Measurements from ENCODE around the gene LY6G5C. TPM values are rescaled to one million over a fixed set of nuclear protein-coding genes. Genes with fewer than 3 reads are reported as not detected.

The LY6G5C gene
- 0.75 to 2.1 TPM (median 1.5 TPM) in 5 replicates for total RNA-seq (2022; extraction: Qiagen RNA extraction)

GRCh38 chr6:31680226-31681134, at the start of gene LY6G5C:
Gene LY6G5C (minus strand): TSS chr6:31681067. CDS start chr6:31680373, 694 bp downstream.

GRCh38 chr6:31728767-31729514, 48.1 kb upstream of the LY6G5C start, which contains the start of gene DDAH2:
Gene DDAH2 (minus strand): TSS chr6:31729299. CDS start chr6:31729161, 138 bp downstream.

GRCh38 chr6:31723245-31723979, 42.5 kb upstream of the LY6G5C start, which contains the start of gene MPIG6B:
Gene MPIG6B (plus strand): TSS chr6:31723373. CDS start chr6:31723384, 11 bp downstream.

GRCh38 chr6:31721351-31722020, 40.6 kb upstream of the LY6G5C start, which contains the start of gene LY6G6C:
Gene LY6G6C (minus strand): TSS chr6:31721746. CDS start chr6:31721679, 67 bp downstream.

GRCh38 chr6:31715022-31715958, 34.4 kb upstream of the LY6G5C start, which contains the start of gene LY6G6D:
Gene LY6G6D (plus strand): TSS chr6:31715348. CDS start chr6:31715356, 8 bp downstream.

GRCh38 chr6:31706599-31706998, 25.7 kb upstream of the LY6G5C start, which contains the start of gene LY6G6F:
Gene LY6G6F (plus strand): TSS chr6:31706866. CDS start chr6:31706907, 41 bp downstream.

GRCh38 chr6:31702819-31703716, 22.2 kb upstream of the LY6G5C start, which contains the start of gene ABHD16A:
Gene ABHD16A (minus strand): TSS chr6:31703324. CDS start chr6:31703281, 43 bp downstream.

GRCh38 chr6:31669676-31670075, 11.2 kb downstream of the LY6G5C start, which contains the start of gene LY6G5B:
Gene LY6G5B (plus strand): TSS chr6:31669976. CDS start chr6:31670951, 975 bp downstream.

GRCh38 chr6:31665501-31666336, 15.1 kb downstream of the LY6G5C start, which contains the start of gene CSNK2B:
Gene CSNK2B (plus strand): TSS chr6:31666080. CDS start chr6:31666832, 752 bp downstream.

GRCh38 chr6:31664790-31665500, 15.9 kb downstream of the LY6G5C start, which contains the start of gene GPANK1:
Gene GPANK1 (minus strand): TSS chr6:31664997. CDS start chr6:31664478, 519 bp downstream.

GRCh38 chr6:31660381-31661261, 20.2 kb downstream of the LY6G5C start, which contains the start of gene C6orf47:
Gene C6orf47 (minus strand): TSS chr6:31660778. CDS start chr6:31659947, 831 bp downstream.

GRCh38 chr6:31655349-31656237, 25.3 kb downstream of the LY6G5C start, which contains the start of gene APOM:
Gene APOM (plus strand): TSS chr6:31655894. CDS start chr6:31655967, 73 bp downstream.

